SJCRH30 (cell line): ENCODE measurements around the gene TMEM203. TPM values are rescaled to one million over a fixed set of nuclear protein-coding genes. Genes with fewer than 3 reads are reported as not detected.
A peak's percentile ranks its signal among the peaks of the same experiment; 100 is the strongest.

ENCODE experiments used
- DNase-seq, 2 experiments: peaks; one replicate each; pipeline ENCODE4 v3.0.0-alpha.2; 2015 to 2020
- H3K27ac ChIP-seq: fragments of 250-450 bp; sonication (Bioruptor Pico); 2 replicates; pipeline ENCODE4 v1.5.1; 2020; ENCODE audit warnings: mild to moderate bottlenecking, moderate library complexity
- H3K27me3 ChIP-seq: fragments of 250-450 bp; sonication (Bioruptor Pico); 2 replicates; pipeline ENCODE4 v1.5.1; 2020; ENCODE audit warnings: mild to moderate bottlenecking, moderate library complexity
- H3K36me3 ChIP-seq: fragments of 250-450 bp; sonication (Bioruptor Pico); 2 replicates; pipeline ENCODE4 v1.5.1; 2020; ENCODE audit warnings: mild to moderate bottlenecking, moderate library complexity
- H3K4me1 ChIP-seq: fragments of 250-450 bp; sonication (Bioruptor Pico); 2 replicates; pipeline ENCODE4 v1.5.1; 2020; ENCODE audit warnings: mild to moderate bottlenecking, moderate library complexity
- H3K4me3 ChIP-seq: fragments of 250-450 bp; sonication (Bioruptor Pico); 2 replicates; pipeline ENCODE4 v1.5.1; 2020; ENCODE audit warnings: mild to moderate bottlenecking, moderate library complexity
- H3K9me3 ChIP-seq: fragments of 250-450 bp; sonication (Bioruptor Pico); replicated peaks from 2 replicates; pipeline ENCODE4 v1.5.1; 2020; ENCODE audit warnings: mild to moderate bottlenecking, moderate library complexity
- total RNA-seq: library from RNA; depleted of rRNA; stranded (reverse); fragments of >200 nt; shearing (Covaris generic); gene quantifications from 2 replicates; pipeline ENCODE4 v1.2.3, GENCODE V29; 2014

TMEM203 gene
- total RNA-seq, 1 experiment from 2014 or later: 57.3 TPM

- Histone ChIP-seq H3K4me1 (peaks cover 18% of the 10 kb centered on the region), H3K36me3 (peaks cover 5% of the 10 kb centered on the region; the same call in 1 of the 2 replicates), H3K27me3 (no peaks in the 10 kb centered on the region), H3K9me3 (no peaks in the 10 kb centered on the region), H3K27ac (no peak overlapping the region), H3K4me3 (no peak overlapping the region)
- DNase-seq: no peak
Measured at GRCh38 chr9:137219757-137220316, 14.4 kb upstream of the TMEM203 start.

GRCh38 chr9:137218754-137219271 lies 13.4 kb upstream of the TMEM203 start:
- no peak for DNase-seq
- Histone ChIP-seq H3K4me3 (no peak overlapping the region), H3K9me3 (no peaks in the 10 kb centered on the region), H3K4me1 (peaks cover 8% of the 10 kb centered on the region; the same call in 1 of the 2 replicates), H3K27me3 (no peaks in the 10 kb centered on the region), H3K27ac (no peak overlapping the region), H3K36me3 (peaks cover 15% of the 10 kb centered on the region; the same call in 1 of the 2 replicates)

GRCh38 chr9:137218212-137218753 lies 12.8 kb upstream of the TMEM203 start:
- Histone ChIP-seq H3K27me3 (no peaks in the 10 kb centered on the region), H3K36me3 (peaks cover 15% of the 10 kb centered on the region; the same call in 1 of the 2 replicates), H3K9me3 (no peaks in the 10 kb centered on the region), H3K4me3 (no peak overlapping the region), H3K4me1 (peaks cover 8% of the 10 kb centered on the region; the same call in 1 of the 2 replicates), H3K27ac (no peak overlapping the region)
- no peak for DNase-seq

- Histone ChIP-seq H3K4me3 (no peak overlapping the region), H3K4me1 (peaks cover 3% of the 10 kb centered on the region; the same call in 1 of the 2 replicates), H3K27ac (no peak overlapping the region), H3K36me3 (peaks cover 19% of the 10 kb centered on the region), H3K27me3 (no peaks in the 10 kb centered on the region), H3K9me3 (no peaks in the 10 kb centered on the region)
- no peak for DNase-seq
Measured at GRCh38 chr9:137217276-137218211, 12.1 kb upstream of the TMEM203 start.

GRCh38 chr9:137216188-137216965 lies 10.9 kb upstream of the TMEM203 start:
- H3K4me1 ChIP-seq: peaks cover 3% of the 10 kb centered on the region; the same call in 1 of the 2 replicates
- H3K27ac ChIP-seq: no peak overlapping the region
- H3K27me3 ChIP-seq: no peaks in the 10 kb centered on the region
- no peaks in the 10 kb centered on the region for H3K9me3 ChIP-seq
- H3K4me3 ChIP-seq: no peak overlapping the region
- H3K36me3 ChIP-seq: peaks cover 22% of the 10 kb centered on the region
- DNase-seq: no peak

- Histone ChIP-seq H3K4me1 (no peaks in the 10 kb centered on the region), H3K9me3 (no peaks in the 10 kb centered on the region), H3K4me3 (no peak overlapping the region), H3K27me3 (no peaks in the 10 kb centered on the region), H3K27ac (no peak overlapping the region), H3K36me3 (peaks cover 22% of the 10 kb centered on the region)
- DNase-seq: no peak
Measured at GRCh38 chr9:137215196-137215986, 9.9 kb upstream of the TMEM203 start.

GRCh38 chr9:137214620-137215019 lies 9.2 kb upstream of the TMEM203 start:
- Histone ChIP-seq H3K36me3 (peaks cover 22% of the 10 kb centered on the region), H3K9me3 (no peaks in the 10 kb centered on the region), H3K4me1 (no peaks in the 10 kb centered on the region), H3K27ac (no peak overlapping the region), H3K4me3 (no peak overlapping the region), H3K27me3 (no peaks in the 10 kb centered on the region)
- DNase-seq: no peak

GRCh38 chr9:137213160-137214060 lies 8.0 kb upstream of the TMEM203 start:
- no peaks in the 10 kb centered on the region for H3K4me1 ChIP-seq
- no peak overlapping the region for H3K27ac ChIP-seq
- no peaks in the 10 kb centered on the region for H3K27me3 ChIP-seq
- no peak for DNase-seq
- H3K36me3 ChIP-seq: peaks cover 22% of the 10 kb centered on the region
- no peaks in the 10 kb centered on the region for H3K9me3 ChIP-seq
- no peak overlapping the region for H3K4me3 ChIP-seq

- DNase-seq: no peak
- peaks cover 26% of the 10 kb centered on the region for H3K36me3 ChIP-seq
- H3K27ac ChIP-seq: no peak overlapping the region
- H3K27me3 ChIP-seq: no peaks in the 10 kb centered on the region
- H3K4me1 ChIP-seq: no peaks in the 10 kb centered on the region
- H3K9me3 ChIP-seq: no peaks in the 10 kb centered on the region
- no peak overlapping the region for H3K4me3 ChIP-seq
Measured at GRCh38 chr9:137212520-137212919, 7.1 kb upstream of the TMEM203 start.

GRCh38 chr9:137211532-137211931 lies 6.1 kb upstream of the TMEM203 start:
- Histone ChIP-seq H3K4me3 (no peak overlapping the region), H3K36me3 (peaks cover 31% of the 10 kb centered on the region), H3K27ac (no peak overlapping the region), H3K4me1 (peaks cover 1% of the 10 kb centered on the region), H3K9me3 (no peaks in the 10 kb centered on the region), H3K27me3 (no peaks in the 10 kb centered on the region)
- DNase-seq: no peak

- DNase-seq: no peak
- Histone ChIP-seq H3K4me3 (peak overlapping the region; percentile 94), H3K27ac (no peak overlapping the region), H3K9me3 (no peaks in the 10 kb centered on the region), H3K27me3 (no peaks in the 10 kb centered on the region), H3K4me1 (peaks cover 12% of the 10 kb centered on the region), H3K36me3 (peaks cover 9% of the 10 kb centered on the region)
Measured at GRCh38 chr9:137206602-137207001, 1.2 kb upstream of the TMEM203 start.

- no peak overlapping the region for H3K27ac ChIP-seq
- H3K4me3 ChIP-seq: peak overlapping the region; percentile 94
- H3K9me3 ChIP-seq: no peaks in the 10 kb centered on the region
Measured at GRCh38 chr9:137204731-137205125, 720 bp downstream of the TMEM203 start.

GRCh38 chr9:137202966-137203365 lies 2.5 kb downstream of the TMEM203 start:
- Histone ChIP-seq H3K4me3 (no peak overlapping the region), H3K4me1 (peaks cover 22% of the 10 kb centered on the region), H3K36me3 (peaks cover 9% of the 10 kb centered on the region; the same call in 1 of the 2 replicates), H3K9me3 (no peaks in the 10 kb centered on the region), H3K27me3 (no peaks in the 10 kb centered on the region), H3K27ac (no peak overlapping the region)
- DNase-seq: no peak

More at GRCh38 chr9:137204731-137205125, 720 bp downstream of the TMEM203 start:
- Histone ChIP-seq H3K4me1 (peaks cover 12% of the 10 kb centered on the region), H3K27me3 (no peaks in the 10 kb centered on the region), H3K36me3 (peaks cover 9% of the 10 kb centered on the region)
- DNase-seq: no peak
